Measurements from ENCODE around the gene CYP46A1.

CYP46A1 gene

DNA sequence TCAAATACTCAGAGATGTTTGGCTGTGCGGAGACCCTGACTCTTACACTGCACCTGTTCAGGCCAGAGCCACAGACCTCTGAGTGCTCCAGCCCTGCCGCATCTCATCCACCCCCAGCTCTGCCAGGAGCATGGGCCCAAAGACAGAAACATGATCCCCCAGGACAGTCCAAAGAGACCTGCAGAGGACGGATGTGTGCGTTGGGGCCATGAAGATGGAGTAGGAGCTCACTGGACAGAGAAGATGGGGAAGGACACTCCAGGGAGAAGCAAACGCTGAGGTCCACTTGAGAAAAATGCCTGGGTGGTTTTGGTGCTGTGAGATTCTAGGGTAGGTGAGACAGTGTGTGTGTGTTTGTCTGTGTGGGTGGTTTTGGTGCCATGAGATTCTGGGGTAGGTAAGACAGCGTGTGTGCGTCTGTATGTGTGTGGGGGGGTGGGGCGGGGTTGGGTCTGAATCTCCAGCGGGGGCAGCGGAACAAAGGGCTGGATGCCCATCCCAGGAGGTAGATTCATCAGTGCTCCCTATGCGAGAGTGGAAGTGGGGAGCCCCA, 40.0 kb upstream of the CYP46A1 start:
- H3K4me3 ChIP-seq (ENCODE audit: low read depth, low read length), result no peak overlapping the region
- TF ChIP-seq, protein P1, sequence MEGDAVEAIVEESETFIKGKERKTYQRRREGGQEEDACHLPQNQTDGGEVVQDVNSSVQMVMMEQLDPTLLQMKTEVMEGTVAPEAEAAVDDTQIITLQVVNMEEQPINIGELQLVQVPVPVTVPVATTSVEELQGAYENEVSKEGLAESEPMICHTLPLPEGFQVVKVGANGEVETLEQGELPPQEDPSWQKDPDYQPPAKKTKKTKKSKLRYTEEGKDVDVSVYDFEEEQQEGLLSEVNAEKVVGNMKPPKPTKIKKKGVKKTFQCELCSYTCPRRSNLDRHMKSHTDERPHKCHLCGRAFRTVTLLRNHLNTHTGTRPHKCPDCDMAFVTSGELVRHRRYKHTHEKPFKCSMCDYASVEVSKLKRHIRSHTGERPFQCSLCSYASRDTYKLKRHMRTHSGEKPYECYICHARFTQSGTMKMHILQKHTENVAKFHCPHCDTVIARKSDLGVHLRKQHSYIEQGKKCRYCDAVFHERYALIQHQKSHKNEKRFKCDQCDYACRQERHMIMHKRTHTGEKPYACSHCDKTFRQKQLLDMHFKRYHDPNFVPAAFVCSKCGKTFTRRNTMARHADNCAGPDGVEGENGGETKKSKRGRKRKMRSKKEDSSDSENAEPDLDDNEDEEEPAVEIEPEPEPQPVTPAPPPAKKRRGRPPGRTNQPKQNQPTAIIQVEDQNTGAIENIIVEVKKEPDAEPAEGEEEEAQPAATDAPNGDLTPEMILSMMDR (IDR thresholded peaks at IDR 0.05; ENCODE audit: low read depth, low read length), result no peak

DNA sequence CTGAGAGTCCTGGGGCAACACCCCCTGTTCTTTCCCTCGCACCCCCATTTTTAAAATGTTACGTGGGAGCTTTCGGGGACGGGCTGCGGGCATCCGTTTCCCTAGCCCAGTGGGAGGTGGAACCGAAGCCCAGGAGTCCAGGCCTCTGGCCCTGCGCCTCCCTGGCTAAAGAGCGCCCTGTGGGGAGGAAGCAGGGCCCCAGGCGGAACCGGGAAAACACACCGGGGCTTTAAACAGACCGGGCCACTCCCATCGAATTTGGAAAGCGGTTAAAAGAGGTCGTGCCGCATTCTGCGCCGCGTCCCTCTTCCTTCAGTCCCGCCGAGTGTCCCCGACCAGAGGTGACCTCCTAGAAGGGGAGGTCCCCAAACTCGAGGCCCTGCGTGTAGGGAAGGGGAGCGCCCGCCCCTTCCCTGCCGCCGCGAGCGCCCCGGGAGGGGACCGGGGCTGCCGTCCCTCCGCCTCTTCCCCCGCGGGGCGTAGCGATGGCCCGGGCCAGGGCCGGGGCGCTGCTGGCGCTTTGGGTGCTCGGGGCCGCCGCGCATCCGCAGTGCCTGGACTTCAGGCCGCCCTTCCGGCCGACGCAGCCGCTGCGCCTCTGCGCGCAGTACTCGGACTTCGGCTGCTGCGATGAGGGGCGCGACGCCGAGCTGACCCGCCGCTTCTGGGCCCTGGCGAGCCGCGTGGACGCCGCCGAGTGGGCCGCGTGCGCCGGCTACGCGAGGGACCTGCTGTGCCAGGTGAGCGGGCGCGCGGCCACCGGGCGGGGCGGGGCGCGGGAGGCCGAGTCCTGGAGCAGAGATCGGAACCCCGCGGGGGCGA, 39.2 kb upstream of the CYP46A1 start, which contains the start of gene HHIPL1:
Gene HHIPL1 (plus strand): TSS at position 407 of the 822 bp plus-strand sequence. CDS start 79 bp downstream, at position 486.
- TF ChIP-seq, protein P1 (IDR thresholded peaks at IDR 0.05; ENCODE audit: low read depth, low read length), result no peak
- no peak within 1 kb of the TSS for H3K4me3 ChIP-seq (ENCODE audit: low read depth, low read length)

DNA sequence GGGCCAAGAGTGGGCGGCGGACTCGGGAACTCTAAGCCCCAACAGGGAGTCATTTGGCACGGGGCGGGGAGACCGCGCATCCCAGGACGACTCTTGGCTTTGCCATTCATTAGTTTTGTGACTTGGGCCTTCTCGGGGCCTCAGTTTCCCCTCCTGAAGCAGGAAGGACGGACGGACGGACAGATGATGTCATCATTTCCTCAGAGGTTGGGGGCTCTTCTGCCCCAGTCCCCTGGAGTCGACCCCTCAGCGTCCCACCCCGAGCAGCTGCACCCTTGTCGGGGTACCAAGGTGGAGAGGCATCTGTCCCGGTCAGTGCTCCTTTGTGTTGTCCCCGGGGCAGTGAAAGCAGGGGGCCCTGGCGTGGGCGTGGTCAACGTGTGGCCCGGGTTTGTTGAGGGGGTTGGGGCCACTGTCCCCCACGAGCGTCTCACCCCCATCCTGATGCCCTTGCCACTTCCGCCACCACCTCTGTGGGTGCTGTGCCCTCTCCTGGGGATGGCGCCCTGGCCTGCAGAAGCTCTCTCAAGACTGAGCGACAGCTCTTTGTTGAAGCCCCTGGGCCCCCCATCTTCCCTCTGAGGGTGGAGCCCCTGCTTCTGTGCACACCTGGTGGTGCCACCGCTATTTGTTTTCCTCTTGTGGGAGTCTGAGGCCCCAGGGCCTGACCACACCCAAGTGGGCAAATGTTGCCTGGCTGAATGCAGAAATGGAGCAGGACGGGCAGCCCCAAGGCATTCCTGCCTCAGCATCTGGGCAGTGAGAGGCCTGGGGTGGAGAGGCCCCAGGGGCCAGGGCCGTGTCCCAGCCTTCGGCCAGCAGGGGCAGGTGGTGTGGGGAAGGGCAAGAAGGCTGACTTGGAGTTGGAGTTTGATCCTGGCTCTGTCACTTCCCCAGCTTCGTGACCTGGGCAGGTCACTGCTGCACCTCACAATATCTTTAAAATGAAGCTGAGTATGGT, 38.3 kb upstream of the CYP46A1 start:
- TF ChIP-seq, protein P1 (IDR thresholded peaks at IDR 0.05; ENCODE audit: low read depth, low read length), result no peak
- H3K4me3 ChIP-seq (ENCODE audit: low read depth, low read length), result no peak overlapping the region

DNA sequence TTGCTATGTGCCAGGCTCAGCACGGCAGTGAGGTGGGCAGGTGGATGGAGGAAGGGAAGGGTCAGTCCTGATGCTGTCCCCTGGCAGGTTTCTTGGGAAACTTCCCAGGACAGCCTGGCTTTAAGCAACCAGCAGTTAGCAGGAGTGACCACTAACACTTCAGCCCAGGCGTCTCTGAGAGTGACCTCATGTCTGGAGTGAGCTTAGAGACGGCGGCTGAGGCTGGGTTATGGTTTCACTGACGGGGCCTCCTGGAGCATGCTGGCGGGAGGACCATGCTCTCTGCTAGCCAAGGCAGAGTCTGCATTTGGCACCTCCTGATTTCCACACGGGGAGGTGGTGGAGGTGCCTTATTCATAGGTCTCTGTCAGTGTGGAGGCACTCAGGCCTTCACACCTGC, 36.7 kb upstream of the CYP46A1 start:
- TF ChIP-seq, protein P1 (IDR thresholded peaks at IDR 0.05; ENCODE audit: low read depth, low read length), result no peak
- no peak overlapping the region for H3K4me3 ChIP-seq (ENCODE audit: low read depth, low read length)

DNA sequence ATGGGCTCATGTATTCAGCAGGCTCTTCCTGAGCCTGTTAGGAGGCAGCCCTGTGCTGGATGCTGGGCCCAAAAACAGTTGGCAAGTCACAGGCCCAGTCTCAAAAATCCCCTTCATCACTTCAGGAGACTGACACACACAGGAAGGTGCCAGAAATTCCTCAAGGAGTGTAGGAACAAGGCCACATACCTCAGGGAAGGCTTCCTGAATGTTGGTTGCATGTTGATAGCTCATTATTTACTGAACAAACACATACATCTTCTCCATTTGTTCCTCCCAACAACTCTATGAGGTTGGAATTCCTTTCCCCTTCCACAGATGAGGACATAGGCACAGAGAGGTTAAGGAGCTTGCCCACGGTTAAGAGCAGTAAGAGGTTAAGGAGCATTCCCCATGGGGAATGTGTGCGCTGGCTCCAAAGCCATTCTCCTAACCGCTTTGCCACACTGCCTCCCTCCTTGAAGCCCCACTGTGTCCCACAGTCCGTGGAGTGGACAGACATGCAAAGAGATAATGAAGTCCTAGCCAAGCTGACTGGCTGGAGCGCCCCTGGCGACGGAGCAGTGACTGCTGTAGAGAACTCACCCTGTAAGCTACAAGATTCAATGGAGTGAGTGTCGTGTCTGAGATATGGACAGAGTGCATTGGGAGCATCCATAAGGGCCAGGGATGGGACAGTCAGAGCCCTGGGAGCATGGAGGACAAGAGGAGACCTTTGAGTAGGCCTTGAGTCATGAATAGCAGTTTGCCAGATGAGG, 35.9 kb upstream of the CYP46A1 start:
- TF ChIP-seq, protein P1 (IDR thresholded peaks at IDR 0.05; ENCODE audit: low read depth, low read length), result no peak
- no peak overlapping the region for H3K4me3 ChIP-seq (ENCODE audit: low read depth, low read length)

DNA sequence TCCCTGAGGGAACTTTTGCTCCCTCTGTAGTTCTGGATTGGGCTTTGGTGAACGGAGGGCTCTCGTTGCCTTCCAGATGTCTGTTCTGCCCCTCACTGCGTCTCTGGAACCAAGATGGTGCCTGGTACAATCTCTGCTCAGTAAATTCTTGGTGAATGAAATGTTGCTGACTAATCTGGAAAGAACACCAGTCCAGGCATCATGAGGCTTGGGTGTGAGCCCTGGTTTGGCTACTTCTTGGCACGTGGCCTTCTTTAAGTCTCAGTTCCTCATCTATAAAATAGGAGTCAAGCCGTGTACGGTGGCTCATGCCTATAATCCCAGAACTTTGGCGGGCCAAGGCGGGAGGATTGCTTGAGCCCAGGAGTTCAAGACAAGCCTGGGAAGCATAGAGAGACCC, 34.9 kb upstream of the CYP46A1 start:
- no peak overlapping the region for H3K4me3 ChIP-seq (ENCODE audit: low read depth, low read length)
- TF ChIP-seq, protein P1 (IDR thresholded peaks at IDR 0.05; ENCODE audit: low read depth, low read length), result no peak

All from WI38 (cell line).